Gastrocnemius medialis (tissue), 4 donors: ENCODE measurements around the gene RDH13.

Experiments used
- POLR2A ChIP-seq, 2 donors: fragments of 450-650 bp; IDR thresholded peaks; one replicate each; pipeline ENCODE4 v1.6.1; 2017; ENCODE audit warnings: antibody characterized with exemption in 2 of 2, mild to moderate bottlenecking in 2 of 2, moderate library complexity in 2 of 2
- TF ChIP-seq, protein P1 (sequence below), 5 experiments: fragments of 450-650 bp in 3 of 5; fragments of 200-600 bp in 2 of 5; sonication (generic) in 2 of 5; IDR thresholded peaks in 4 of 5; conservative IDR thresholded peaks in 1 of 5; 1 replicate in 4 of 5; 2 replicates in 1 of 5; pipeline ENCODE4 v1.5.1; 2016 to 2019; ENCODE audit warnings: antibody characterized with exemption in 5 of 5, mild to moderate bottlenecking in 3 of 5, moderate library complexity in 3 of 5

DNA sequence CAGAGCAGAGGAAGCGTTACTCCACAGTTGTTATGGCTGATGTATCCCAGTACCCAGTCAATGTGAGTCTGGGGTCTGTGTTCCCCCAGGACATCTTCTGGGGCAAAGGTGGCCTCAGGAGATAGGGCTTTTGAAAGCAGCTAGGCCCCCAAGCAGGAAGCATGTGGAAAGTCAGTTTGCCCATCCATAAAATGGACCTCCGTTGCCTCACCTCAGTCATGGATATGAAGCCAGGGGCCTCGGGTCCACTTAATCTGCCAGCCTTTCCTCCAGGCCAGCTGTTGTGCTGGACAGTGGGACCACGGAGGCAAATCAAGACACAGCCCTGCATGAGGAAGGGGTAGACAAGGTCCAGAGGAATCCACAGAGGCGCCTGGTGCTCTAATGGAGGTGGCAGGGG is 16.0 kb upstream of the RDH13 start:
- TF ChIP-seq, protein P1, sequence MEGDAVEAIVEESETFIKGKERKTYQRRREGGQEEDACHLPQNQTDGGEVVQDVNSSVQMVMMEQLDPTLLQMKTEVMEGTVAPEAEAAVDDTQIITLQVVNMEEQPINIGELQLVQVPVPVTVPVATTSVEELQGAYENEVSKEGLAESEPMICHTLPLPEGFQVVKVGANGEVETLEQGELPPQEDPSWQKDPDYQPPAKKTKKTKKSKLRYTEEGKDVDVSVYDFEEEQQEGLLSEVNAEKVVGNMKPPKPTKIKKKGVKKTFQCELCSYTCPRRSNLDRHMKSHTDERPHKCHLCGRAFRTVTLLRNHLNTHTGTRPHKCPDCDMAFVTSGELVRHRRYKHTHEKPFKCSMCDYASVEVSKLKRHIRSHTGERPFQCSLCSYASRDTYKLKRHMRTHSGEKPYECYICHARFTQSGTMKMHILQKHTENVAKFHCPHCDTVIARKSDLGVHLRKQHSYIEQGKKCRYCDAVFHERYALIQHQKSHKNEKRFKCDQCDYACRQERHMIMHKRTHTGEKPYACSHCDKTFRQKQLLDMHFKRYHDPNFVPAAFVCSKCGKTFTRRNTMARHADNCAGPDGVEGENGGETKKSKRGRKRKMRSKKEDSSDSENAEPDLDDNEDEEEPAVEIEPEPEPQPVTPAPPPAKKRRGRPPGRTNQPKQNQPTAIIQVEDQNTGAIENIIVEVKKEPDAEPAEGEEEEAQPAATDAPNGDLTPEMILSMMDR (IDR thresholded peaks at IDR 0.05 in 4 of 5, conservative IDR thresholded peaks at IDR 0.05 in 1 of 5): no peak
- no peak for TF ChIP-seq POLR2A (IDR thresholded peaks at IDR 0.05)
